IMR-90 (cell line): ENCODE measurements around the gene ZYG11A. TPM values are rescaled to one million over a fixed set of nuclear protein-coding genes. Genes with fewer than 3 reads are reported as not detected.

Experiments
- ATAC-seq: fragments of 200-7000 bp; cut with Tn5 transposase; 2 replicates; pipeline ENCODE4 v1.9.1; 2020; ENCODE audit warnings: low read depth, mild to moderate bottlenecking, moderate library complexity
- BruUV-seq: library from RNA; stranded (reverse); fragments of 400-500 nt; replicated peaks from 2 replicates; lab custom pipeline; 2021; lab: Mats Ljungman, UMichigan
- CTCF ChIA-PET: fragments of 300-600 bp; formaldehyde crosslinking; extraction: SDS; loops from one replicate; lab custom pipeline; 2021; ENCODE audit warnings: antibody characterized with exemption; lab: Yijun Ruan, JAX
- POLR2A ChIA-PET: fragments of 300-600 bp; sonication (Branson Sonifier 250); formaldehyde crosslinking; loops from one replicate; lab custom pipeline; 2022; ENCODE audit warnings: antibody characterized with exemption; ENCODE audit not compliant: unreplicated experiment; lab: Charles Lee
- DNase-seq: peaks from one replicate; pipeline ENCODE4 v3.0.0; 2013
- H2AFZ ChIP-seq: replicated peaks from 2 replicates; pipeline ENCODE3; 2013; ENCODE audit warnings: low read length, mild to moderate bottlenecking; ENCODE audit not compliant: poor library complexity
- H2AK5ac ChIP-seq: 2 replicates; pipeline ENCODE4 v1.6.1; 2013; ENCODE audit warnings: low read depth, low read length, inconsistent platforms
- H2AK9ac ChIP-seq: replicated peaks from 2 replicates; pipeline ENCODE3; 2013; ENCODE audit warnings: mild to moderate bottlenecking, low read depth, low read length, moderate library complexity; ENCODE audit not compliant: poor library complexity
- H2BK120ac ChIP-seq: 2 replicates; pipeline ENCODE4 v1.6.1; 2013; ENCODE audit warnings: low read depth, low read length, inconsistent platforms
- H2BK15ac ChIP-seq: 3 replicates; pipeline ENCODE4 v1.6.1; 2013; ENCODE audit warnings: low read depth, low read length, inconsistent platforms
- H2BK20ac ChIP-seq: 2 replicates; pipeline ENCODE4 v1.6.1; 2013; ENCODE audit warnings: low read depth, mild to moderate bottlenecking, inconsistent platforms, low read length, moderate library complexity
- H2BK5ac ChIP-seq: 2 replicates; pipeline ENCODE4 v1.6.1; 2013; ENCODE audit warnings: mild to moderate bottlenecking, low read depth, low read length, inconsistent platforms; ENCODE audit not compliant: poor library complexity, severe bottlenecking
- H3K14ac ChIP-seq: replicated peaks from 2 replicates; pipeline ENCODE4 v1.6.1; 2013; ENCODE audit warnings: low read depth, low read length, inconsistent platforms
- H3K18ac ChIP-seq: 2 replicates; pipeline ENCODE4 v1.6.1; 2013; ENCODE audit warnings: low read depth, low read length, control low read depth
- H3K23ac ChIP-seq: 2 replicates; pipeline ENCODE4 v1.6.1; 2013; ENCODE audit warnings: low read depth, low read length, inconsistent platforms
- H3K27ac ChIP-seq: 2 replicates; pipeline ENCODE4 v1.5.1; 2013; ENCODE audit warnings: mild to moderate bottlenecking, control low read depth, low read length; ENCODE audit not compliant: insufficient read depth
- H3K27me3 ChIP-seq: 2 replicates; pipeline ENCODE4 v1.6.1; 2013; ENCODE audit warnings: low read length; ENCODE audit not compliant: control insufficient read depth, insufficient read depth
- H3K36me3 ChIP-seq: 2 replicates; pipeline ENCODE4 v1.6.1; 2013; ENCODE audit warnings: low read length, mixed read lengths; ENCODE audit not compliant: control insufficient read depth, insufficient read depth
- H3K4ac ChIP-seq: 2 replicates; pipeline ENCODE4 v1.6.1; 2013; ENCODE audit warnings: low read depth, low read length, inconsistent platforms
- H3K4me1 ChIP-seq: 2 replicates; pipeline ENCODE4 v1.6.1; 2013; ENCODE audit warnings: low read length, mixed read lengths; ENCODE audit not compliant: control insufficient read depth, insufficient read depth
- H3K4me2 ChIP-seq: 2 replicates; pipeline ENCODE4 v1.6.1; 2013; ENCODE audit warnings: low read depth, mild to moderate bottlenecking, control low read depth, low read length, moderate library complexity
- H3K4me3 ChIP-seq: 2 replicates; pipeline ENCODE4 v1.5.1; 2013; ENCODE audit warnings: low read depth, mild to moderate bottlenecking, control low read depth, low read length, moderate library complexity; ENCODE audit not compliant: insufficient read depth
- H3K56ac ChIP-seq: 2 replicates; pipeline ENCODE4 v1.6.1; 2013; ENCODE audit warnings: low read length, inconsistent platforms; ENCODE audit not compliant: insufficient read depth; ENCODE audit errors: extremely low read depth
- H3K79me1 ChIP-seq, 2 experiments: 2 replicates each; pipeline ENCODE4 v1.6.1; 2013; ENCODE audit warnings: low read length in 2 of 2, inconsistent platforms in 1 of 2, low read depth in 1 of 2
- H3K9ac ChIP-seq: 2 replicates; pipeline ENCODE4 v1.6.1; 2013; ENCODE audit warnings: low read depth, low read length, control low read depth
- H3K9me1 ChIP-seq: 2 replicates; pipeline ENCODE4 v1.6.1; 2013; ENCODE audit warnings: low read length, inconsistent platforms; ENCODE audit not compliant: insufficient read depth
- H3K9me3 ChIP-seq: 2 replicates; pipeline ENCODE4 v1.6.1; 2013; ENCODE audit warnings: low read length; ENCODE audit not compliant: control insufficient read depth, insufficient read depth
- H4K20me1 ChIP-seq: 2 replicates; pipeline ENCODE4 v1.6.1; 2013; ENCODE audit warnings: low read length, inconsistent platforms; ENCODE audit not compliant: insufficient read depth
- H4K5ac ChIP-seq: 2 replicates; pipeline ENCODE4 v1.6.1; 2013; ENCODE audit warnings: mild to moderate bottlenecking, low read depth, low read length, control low read depth
- H4K8ac ChIP-seq, 2 experiments: 2 replicates each; pipeline ENCODE4 v1.6.1; 2013; ENCODE audit warnings: low read depth in 2 of 2, low read length in 2 of 2, control low read depth in 1 of 2, inconsistent platforms in 1 of 2
- H4K91ac ChIP-seq: 2 replicates; pipeline ENCODE4 v1.6.1; 2013; ENCODE audit warnings: low read depth, low read length, inconsistent platforms; ENCODE audit not compliant: insufficient read depth
- BHLHE40 ChIP-seq: fragments of 150-350 bp; IDR thresholded peaks from 2 replicates; pipeline ENCODE4 v1.6.1; 2016; ENCODE audit warnings: mild to moderate bottlenecking, low read depth, low read length
- MXI1 ChIP-seq: IDR thresholded peaks from 2 replicates; pipeline ENCODE4 v1.6.1; 2012; ENCODE audit warnings: low read depth, mild to moderate bottlenecking, low read length, moderate library complexity, borderline replicate concordance
- WGBS, 2 experiments: methylation state at CpG; one replicate each; pipeline versions ENCODE4 v1.1.5 to v1.1.7; 2013; ENCODE audit warnings: missing lambda C conversion rate in 2 of 2; ENCODE audit not compliant: insufficient read length in 1 of 2; ENCODE audit errors: extremely low coverage in 2 of 2; 5-methylcytosine and 5-hydroxymethylcytosine counted together
- dilution Hi-C: fragments of 300-500 bp; cut with HindIII; formaldehyde crosslinking; loops from one replicate; pipeline ENCODE4 v1.14.3; 2018; ENCODE audit warnings: low sequenced_read_pairs; ENCODE audit not compliant: unreplicated experiment
- in situ Hi-C: fragments of 300-500 bp; cut with MboI; formaldehyde crosslinking; loops from 3 replicates; pipeline ENCODE4 v1.14.3; 2019; ENCODE audit warnings: low sequenced_read_pairs, inconsistent platforms, mixed read lengths
- intact Hi-C: fragments of 100-400 bp; cut with micrococcal nuclease; formaldehyde crosslinking; loops from 2 replicates; pipeline ENCODE4 v1.10.0; 2022
- polyA plus RNA-seq, 3 experiments: library from polyadenylated mRNA; depleted of rRNA; stranded (reverse); fragments of >200 nt; gene quantifications; 2 replicates each; pipeline ENCODE4 v1.2.3, GENCODE V29; 2012; ENCODE audit warnings: low replicate concordance in 1 of 3
- total RNA-seq: library from RNA; depleted of rRNA; stranded (reverse); fragments of >200 nt; gene quantifications from 2 replicates; pipeline ENCODE4 v1.2.3, GENCODE V29; 2012

Gene ZYG11A
- total and polyA plus RNA-seq, 2 of the 4 experiments (the other 2 are of a cell fraction) = 0.63 to 2.0 TPM

GRCh38 chr1:52927212-52928014 is 84.9 kb downstream of the ZYG11A start, which contains the start of gene SCP2:
SCP2 (plus strand) TSS chr1:52927276; CDS start chr1:52927397, 121 bp downstream.
- Histone ChIP-seq H3K56ac (peak within 1 kb of the TSS; percentile 66; the same call in 1 of the 2 replicates), H4K5ac (peak within 1 kb of the TSS; percentile 94), H2BK120ac (peak within 1 kb of the TSS; percentile 62), H4K8ac (peak within 1 kb of the TSS; percentile 86 to 94), H4K91ac (peak within 1 kb of the TSS; percentile 81), H3K23ac (peak within 1 kb of the TSS; percentile 100), H2AK9ac (peak within 1 kb of the TSS; percentile 53), H2BK5ac (peak within 1 kb of the TSS; percentile 66), H3K4me3 (peak within 1 kb of the TSS; percentile 77), H3K4me1 (0 out of 2 replicates have a peak, but pooled peaks cover 3% of the 10 kb centered on the region), H3K4ac (peak within 1 kb of the TSS; percentile 89), H3K9ac (peak within 1 kb of the TSS; percentile 93), H3K27ac (peak within 1 kb of the TSS; percentile 79), H3K79me1 (peaks cover 11 to 28% of the 10 kb centered on the region in 2 experiments), H3K27me3 (no peaks in the 10 kb centered on the region), H3K18ac (peak within 1 kb of the TSS; percentile 59), H4K20me1 (peaks cover 3% of the 10 kb centered on the region; the same call in 1 of the 2 replicates), H3K14ac (peak within 1 kb of the TSS; percentile 93), H2BK20ac (peak within 1 kb of the TSS; percentile 54; the same call in 1 of the 2 replicates), H2AK5ac (peak within 1 kb of the TSS; percentile 74), H2BK15ac (peak within 1 kb of the TSS; percentile 93; the same call in 2 of the 3 replicates), H3K9me1 (peaks cover 3% of the 10 kb centered on the region; the same call in 1 of the 2 replicates), H3K36me3 (no peaks in the 10 kb centered on the region), H3K4me2 (peak within 1 kb of the TSS; percentile 99), H3K9me3 (no peaks in the 10 kb centered on the region), H2AFZ (peak within 1 kb of the TSS; percentile 95)
- in situ Hi-C loops (no loop called here), intact Hi-C loops (loop anchor here (10.0 kb wide), 2 partner anchors 223 to 257 kb away; no protein-coding TSS in a partner anchor), dilution Hi-C loops (no loop called here)
- peak; percentile 56 for DNase-seq
- ATAC-seq = peak; percentile 94
- no TSS peak for BruUV-seq
- WGBS, 2 experiments = 4% methylated on average over 41 of the region's 65 CpGs; no CpG with 5 or more reads in 1 of the 2 experiments
- POLR2A ChIA-PET = no interaction called here
- CTCF ChIA-PET = no interaction called here
- TF ChIP-seq MXI1 = peak; percentile 77; the same call in 1 of the 2 replicates
- no peak for TF ChIP-seq BHLHE40
